SK-N-SH treated with all-trans-retinoic acid at 6 μM for 48 hours (cell line): ENCODE data around the gene KIF18A.

Experiments
- CSDC2 ChIP-seq: fragments of 250-450 bp; sonication (Bioruptor Pico); IDR thresholded peaks from 2 replicates; pipeline ENCODE4 v1.5.0; 2020; ENCODE audit warnings: mild to moderate bottlenecking, moderate library complexity
- GLIS3 ChIP-seq: fragments of 250-450 bp; sonication (Bioruptor Pico); IDR thresholded peaks from 2 replicates; pipeline ENCODE4 v1.5.0; 2020; ENCODE audit warnings: mild to moderate bottlenecking, moderate library complexity
- ISL1 ChIP-seq: fragments of 250-450 bp; sonication (Bioruptor Pico); IDR thresholded peaks from 2 replicates; pipeline ENCODE4 v2.1.2; 2022; ENCODE audit warnings: mild to moderate bottlenecking, moderate library complexity
- RARB ChIP-seq: fragments of 250-450 bp; sonication (Bioruptor Pico); IDR thresholded peaks from 2 replicates; pipeline ENCODE4 v1.8.0; 2021; ENCODE audit warnings: mild to moderate bottlenecking, moderate library complexity
- ZFP3 ChIP-seq: fragments of 250-450 bp; sonication (Bioruptor Pico); IDR thresholded peaks from 2 replicates; pipeline ENCODE4 v1.5.0; 2020; ENCODE audit warnings: mild to moderate bottlenecking, moderate library complexity
- ZFP30 ChIP-seq: fragments of 450-650 bp; formaldehyde crosslinking; IDR thresholded peaks from 2 replicates; pipeline ENCODE4 v1.5.0; 2022; ENCODE audit warnings: mild to moderate bottlenecking, moderate library complexity
- ZNF565 ChIP-seq: fragments of 450-650 bp; formaldehyde crosslinking; conservative IDR thresholded peaks from 2 replicates; pipeline ENCODE4 v1.5.0; 2020; ENCODE audit warnings: low read depth, mild to moderate bottlenecking, moderate library complexity
- ZNF70 ChIP-seq: fragments of 450-650 bp; formaldehyde crosslinking; IDR thresholded peaks from 2 replicates; pipeline ENCODE4 v1.5.0; 2020; ENCODE audit warnings: mild to moderate bottlenecking, moderate library complexity
- TF ChIP-seq, protein P1 (sequence below): fragments of 250-450 bp; sonication (Bioruptor Pico); IDR thresholded peaks from 2 replicates; pipeline ENCODE4 v1.5.0; 2020; ENCODE audit warnings: mild to moderate bottlenecking, moderate library complexity
- TF ChIP-seq, protein P2 (sequence below): fragments of 250-450 bp; sonication (Bioruptor Pico); IDR thresholded peaks from 2 replicates; pipeline ENCODE4 v1.5.1; 2020; ENCODE audit warnings: low read depth, mild to moderate bottlenecking, moderate library complexity
- TF ChIP-seq, protein P3 (sequence below): fragments of 250-450 bp; sonication (Bioruptor Pico); IDR thresholded peaks from 2 replicates; pipeline ENCODE4 v1.8.0; 2020; ENCODE audit warnings: mild to moderate bottlenecking, moderate library complexity, borderline replicate concordance
- TF ChIP-seq, protein P4 (sequence below): fragments of 250-450 bp; sonication (Bioruptor Pico); IDR thresholded peaks from 2 replicates; pipeline ENCODE4 v1.5.1; 2021; ENCODE audit warnings: mild to moderate bottlenecking, moderate library complexity

DNA sequence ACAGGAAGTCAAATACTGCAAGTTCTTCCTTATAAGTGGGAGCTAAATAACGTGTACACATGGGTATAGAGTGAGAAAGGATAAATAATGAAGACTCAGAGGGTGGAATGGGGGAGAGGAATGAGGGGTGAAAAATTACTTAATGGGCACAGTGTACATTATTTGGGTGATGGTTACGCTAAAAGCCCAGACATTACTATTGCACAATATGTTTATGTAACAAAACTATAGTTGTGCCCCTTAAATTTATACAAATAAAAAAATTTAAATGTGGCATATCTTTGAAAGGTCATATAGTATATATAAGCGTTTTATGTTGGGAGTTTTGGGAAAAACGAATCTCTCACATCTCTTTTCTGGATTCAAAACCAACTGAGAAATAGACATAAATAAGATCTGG, 96.1 kb downstream of the KIF18A start:
- TF ChIP-seq, protein P1, sequence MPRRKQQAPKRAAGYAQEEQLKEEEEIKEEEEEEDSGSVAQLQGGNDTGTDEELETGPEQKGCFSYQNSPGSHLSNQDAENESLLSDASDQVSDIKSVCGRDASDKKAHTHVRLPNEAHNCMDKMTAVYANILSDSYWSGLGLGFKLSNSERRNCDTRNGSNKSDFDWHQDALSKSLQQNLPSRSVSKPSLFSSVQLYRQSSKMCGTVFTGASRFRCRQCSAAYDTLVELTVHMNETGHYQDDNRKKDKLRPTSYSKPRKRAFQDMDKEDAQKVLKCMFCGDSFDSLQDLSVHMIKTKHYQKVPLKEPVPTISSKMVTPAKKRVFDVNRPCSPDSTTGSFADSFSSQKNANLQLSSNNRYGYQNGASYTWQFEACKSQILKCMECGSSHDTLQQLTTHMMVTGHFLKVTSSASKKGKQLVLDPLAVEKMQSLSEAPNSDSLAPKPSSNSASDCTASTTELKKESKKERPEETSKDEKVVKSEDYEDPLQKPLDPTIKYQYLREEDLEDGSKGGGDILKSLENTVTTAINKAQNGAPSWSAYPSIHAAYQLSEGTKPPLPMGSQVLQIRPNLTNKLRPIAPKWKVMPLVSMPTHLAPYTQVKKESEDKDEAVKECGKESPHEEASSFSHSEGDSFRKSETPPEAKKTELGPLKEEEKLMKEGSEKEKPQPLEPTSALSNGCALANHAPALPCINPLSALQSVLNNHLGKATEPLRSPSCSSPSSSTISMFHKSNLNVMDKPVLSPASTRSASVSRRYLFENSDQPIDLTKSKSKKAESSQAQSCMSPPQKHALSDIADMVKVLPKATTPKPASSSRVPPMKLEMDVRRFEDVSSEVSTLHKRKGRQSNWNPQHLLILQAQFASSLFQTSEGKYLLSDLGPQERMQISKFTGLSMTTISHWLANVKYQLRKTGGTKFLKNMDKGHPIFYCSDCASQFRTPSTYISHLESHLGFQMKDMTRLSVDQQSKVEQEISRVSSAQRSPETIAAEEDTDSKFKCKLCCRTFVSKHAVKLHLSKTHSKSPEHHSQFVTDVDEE (CRISPR knock-in tag) = no peak
- TF ChIP-seq, protein P2, sequence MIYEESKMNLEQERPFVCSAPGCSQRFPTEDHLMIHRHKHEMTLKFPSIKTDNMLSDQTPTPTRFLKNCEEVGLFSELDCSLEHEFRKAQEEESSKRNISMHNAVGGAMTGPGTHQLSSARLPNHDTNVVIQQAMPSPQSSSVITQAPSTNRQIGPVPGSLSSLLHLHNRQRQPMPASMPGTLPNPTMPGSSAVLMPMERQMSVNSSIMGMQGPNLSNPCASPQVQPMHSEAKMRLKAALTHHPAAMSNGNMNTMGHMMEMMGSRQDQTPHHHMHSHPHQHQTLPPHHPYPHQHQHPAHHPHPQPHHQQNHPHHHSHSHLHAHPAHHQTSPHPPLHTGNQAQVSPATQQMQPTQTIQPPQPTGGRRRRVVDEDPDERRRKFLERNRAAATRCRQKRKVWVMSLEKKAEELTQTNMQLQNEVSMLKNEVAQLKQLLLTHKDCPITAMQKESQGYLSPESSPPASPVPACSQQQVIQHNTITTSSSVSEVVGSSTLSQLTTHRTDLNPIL (CRISPR knock-in tag) = no peak
- TF ChIP-seq, protein P3, sequence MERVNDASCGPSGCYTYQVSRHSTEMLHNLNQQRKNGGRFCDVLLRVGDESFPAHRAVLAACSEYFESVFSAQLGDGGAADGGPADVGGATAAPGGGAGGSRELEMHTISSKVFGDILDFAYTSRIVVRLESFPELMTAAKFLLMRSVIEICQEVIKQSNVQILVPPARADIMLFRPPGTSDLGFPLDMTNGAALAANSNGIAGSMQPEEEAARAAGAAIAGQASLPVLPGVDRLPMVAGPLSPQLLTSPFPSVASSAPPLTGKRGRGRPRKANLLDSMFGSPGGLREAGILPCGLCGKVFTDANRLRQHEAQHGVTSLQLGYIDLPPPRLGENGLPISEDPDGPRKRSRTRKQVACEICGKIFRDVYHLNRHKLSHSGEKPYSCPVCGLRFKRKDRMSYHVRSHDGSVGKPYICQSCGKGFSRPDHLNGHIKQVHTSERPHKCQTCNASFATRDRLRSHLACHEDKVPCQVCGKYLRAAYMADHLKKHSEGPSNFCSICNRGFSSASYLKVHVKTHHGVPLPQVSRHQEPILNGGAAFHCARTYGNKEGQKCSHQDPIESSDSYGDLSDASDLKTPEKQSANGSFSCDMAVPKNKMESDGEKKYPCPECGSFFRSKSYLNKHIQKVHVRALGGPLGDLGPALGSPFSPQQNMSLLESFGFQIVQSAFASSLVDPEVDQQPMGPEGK = no peak
- TF ChIP-seq RARB (no peak), ZNF70 (CRISPR knock-in tag) (no peak), ZFP3 (CRISPR knock-in tag) (no peak), ZFP30 (CRISPR knock-in tag) (no peak), GLIS3 (no peak), CSDC2 (CRISPR knock-in tag) (no peak), ZNF565 (CRISPR knock-in tag) (no peak), ISL1 (CRISPR knock-in tag) (no peak)
- TF ChIP-seq, protein P4, sequence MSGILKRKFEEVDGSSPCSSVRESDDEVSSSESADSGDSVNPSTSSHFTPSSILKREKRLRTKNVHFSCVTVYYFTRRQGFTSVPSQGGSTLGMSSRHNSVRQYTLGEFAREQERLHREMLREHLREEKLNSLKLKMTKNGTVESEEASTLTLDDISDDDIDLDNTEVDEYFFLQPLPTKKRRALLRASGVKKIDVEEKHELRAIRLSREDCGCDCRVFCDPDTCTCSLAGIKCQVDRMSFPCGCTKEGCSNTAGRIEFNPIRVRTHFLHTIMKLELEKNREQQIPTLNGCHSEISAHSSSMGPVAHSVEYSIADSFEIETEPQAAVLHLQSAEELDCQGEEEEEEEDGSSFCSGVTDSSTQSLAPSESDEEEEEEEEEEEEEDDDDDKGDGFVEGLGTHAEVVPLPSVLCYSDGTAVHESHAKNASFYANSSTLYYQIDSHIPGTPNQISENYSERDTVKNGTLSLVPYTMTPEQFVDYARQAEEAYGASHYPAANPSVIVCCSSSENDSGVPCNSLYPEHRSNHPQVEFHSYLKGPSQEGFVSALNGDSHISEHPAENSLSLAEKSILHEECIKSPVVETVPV (CRISPR knock-in tag) = no peak
